Panc1 (cell line): Measurements from ENCODE around the gene TEX261. TPM values are rescaled to one million over a fixed set of nuclear protein-coding genes. Genes with fewer than 3 reads are reported as not detected.
A peak's percentile ranks its signal among the peaks of the same experiment; 100 is the strongest.
"Not testable (repeated sequence)": the region's sequence is repeated elsewhere in the genome, so short reads cannot be mapped to it uniquely, and the experiment has no call there.

ENCODE experiments used
- ATAC-seq: fragments of 200-7000 bp; cut with Tn5 transposase; 2 replicates; pipeline ENCODE4 v1.9.1; 2020; ENCODE audit warnings: mild to moderate bottlenecking, moderate library complexity
- BruUV-seq: library from RNA; stranded (reverse); fragments of 400-500 nt; replicated peaks from 2 replicates; lab custom pipeline; 2021; lab: Mats Ljungman, UMichigan
- CTCF ChIA-PET: fragments of 300-600 bp; sonication (Branson Sonifier 250); formaldehyde crosslinking; loops from one replicate; lab custom pipeline; 2022; ENCODE audit warnings: antibody characterized with exemption; lab: Charles Lee
- POLR2A ChIA-PET: fragments of 300-600 bp; sonication (Branson Sonifier 250); formaldehyde crosslinking; loops from one replicate; lab custom pipeline; 2022; ENCODE audit warnings: antibody characterized with exemption; lab: Charles Lee
- DNase-seq: peaks from one replicate; pipeline ENCODE4 v3.0.0-alpha.2; 2010; ENCODE audit warnings: low read depth, low spot score
- H3K27ac ChIP-seq: 2 replicates; pipeline ENCODE4 v1.5.1; 2011; ENCODE audit warnings: mild to moderate bottlenecking, low read length, inconsistent platforms
- H3K27me3 ChIP-seq: fragments of 200-500 bp; sonication (Bioruptor generic); 2 replicates; pipeline ENCODE4 v1.6.0; 2014; ENCODE audit warnings: low read length, inconsistent platforms; ENCODE audit not compliant: control insufficient read depth, insufficient read depth
- H3K36me3 ChIP-seq: fragments of 200-500 bp; sonication (Bioruptor generic); 2 replicates; pipeline ENCODE4 v1.5.1; 2014; ENCODE audit warnings: inconsistent platforms, mild to moderate bottlenecking, low read length, moderate library complexity; ENCODE audit not compliant: control insufficient read depth, insufficient read depth
- H3K4me1 ChIP-seq: 2 replicates; pipeline ENCODE4 v1.5.1; 2011; ENCODE audit warnings: inconsistent platforms, mild to moderate bottlenecking, low read length, moderate library complexity; ENCODE audit not compliant: control insufficient read depth, insufficient read depth
- H3K4me3 ChIP-seq, 2 experiments: 2 replicates each; pipeline ENCODE4 v1.5.1; 2011 to 2012; ENCODE audit warnings: low read depth in 2 of 2, low read length in 2 of 2, mild to moderate bottlenecking in 2 of 2, inconsistent platforms in 1 of 2, moderate library complexity in 1 of 2
- H3K9me3 ChIP-seq: fragments of 200-500 bp; sonication (Bioruptor generic); 2 replicates; pipeline ENCODE4 v1.5.1; 2014; ENCODE audit warnings: low read depth, mild to moderate bottlenecking, inconsistent platforms, low read length, moderate library complexity; ENCODE audit not compliant: control insufficient read depth, insufficient read depth
- POLR2AphosphoS5 ChIP-seq: IDR thresholded peaks from 2 replicates; pipeline ENCODE4 v1.6.1; 2012; ENCODE audit warnings: mild to moderate bottlenecking, low read depth, low read length, moderate library complexity
- SIN3A ChIP-seq: IDR thresholded peaks from 2 replicates; pipeline ENCODE4 v1.6.1; 2012; ENCODE audit warnings: low read depth, mild to moderate bottlenecking, low read length, moderate library complexity, borderline replicate concordance; ENCODE audit not compliant: insufficient read depth
- TCF7L2 ChIP-seq: IDR thresholded peaks from 2 replicates; pipeline ENCODE4 v1.6.1; 2011; ENCODE audit warnings: mild to moderate bottlenecking, low read depth, low read length, inconsistent platforms
- in situ Hi-C: cut with HindIII; loops from 2 replicates; pipeline ENCODE4 v1.10.0; 2016; ENCODE audit warnings: low sequenced_read_pairs, low pct_unique_long_range_greater_than_20kb
- intact Hi-C: fragments of 100-400 bp; cut with micrococcal nuclease; formaldehyde crosslinking; loops from one replicate; pipeline ENCODE4 v1.10.0; 2022; ENCODE audit not compliant: unreplicated experiment
- total RNA-seq: library from RNA; stranded (reverse); gene quantifications from one replicate; pipeline ENCODE4 v1.2.1, GENCODE V29; 2021; ENCODE audit not compliant: unreplicated experiment
- TF ChIP-seq, protein P1 (sequence below): fragments of 450-650 bp; IDR thresholded peaks from 2 replicates; pipeline ENCODE4 v1.5.1; 2017; ENCODE audit warnings: mild to moderate bottlenecking
- TF ChIP-seq, protein P2 (sequence below), 2 experiments: IDR thresholded peaks; 2 replicates each; pipeline ENCODE4 v1.6.1; 2011 to 2012; ENCODE audit warnings: low read depth in 2 of 2, control low read depth in 1 of 2, low read length in 1 of 2, mild to moderate bottlenecking in 1 of 2, moderate library complexity in 1 of 2; ENCODE audit not compliant: insufficient read depth in 1 of 2

TEX261 gene
- total RNA-seq, 1 experiment from 2014 or later, result 64.9 TPM

DNA sequence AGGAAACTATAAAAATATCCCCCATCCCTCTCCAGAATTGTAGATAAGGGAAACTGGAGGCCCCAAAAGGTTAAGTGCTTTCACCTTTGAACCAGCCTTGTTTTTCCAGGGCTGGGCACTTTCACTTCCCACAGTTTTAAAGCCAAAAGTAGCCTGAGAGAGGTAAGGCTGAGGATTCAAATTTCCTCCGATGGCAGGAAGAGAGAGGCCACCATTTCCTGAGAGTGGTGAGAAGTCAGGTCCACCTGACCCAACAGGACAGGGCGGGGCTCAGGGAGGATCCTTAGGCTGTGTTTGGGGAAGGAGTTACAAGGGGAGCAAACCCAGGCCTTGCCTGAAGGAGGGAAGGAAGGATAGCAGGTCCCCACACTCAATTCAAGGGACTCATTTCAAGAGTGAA lies 4.7 kb upstream of the TEX261 start:
- in situ Hi-C loops (no loop called here), intact Hi-C loops (no loop called here)
- no peaks in the 10 kb centered on the region; the same call in 1 of the 2 replicates for H3K36me3 ChIP-seq
- ChIA-PET POLR2A (no interaction called here), CTCF (no interaction called here)
- no peaks in the 10 kb centered on the region for H3K9me3 ChIP-seq
- H3K4me3 ChIP-seq, result no peak overlapping the region
- no peak overlapping the region for H3K27ac ChIP-seq
- no TSS peak for BruUV-seq
- H3K27me3 ChIP-seq, result no peaks in the 10 kb centered on the region
- TF ChIP-seq, protein P1, sequence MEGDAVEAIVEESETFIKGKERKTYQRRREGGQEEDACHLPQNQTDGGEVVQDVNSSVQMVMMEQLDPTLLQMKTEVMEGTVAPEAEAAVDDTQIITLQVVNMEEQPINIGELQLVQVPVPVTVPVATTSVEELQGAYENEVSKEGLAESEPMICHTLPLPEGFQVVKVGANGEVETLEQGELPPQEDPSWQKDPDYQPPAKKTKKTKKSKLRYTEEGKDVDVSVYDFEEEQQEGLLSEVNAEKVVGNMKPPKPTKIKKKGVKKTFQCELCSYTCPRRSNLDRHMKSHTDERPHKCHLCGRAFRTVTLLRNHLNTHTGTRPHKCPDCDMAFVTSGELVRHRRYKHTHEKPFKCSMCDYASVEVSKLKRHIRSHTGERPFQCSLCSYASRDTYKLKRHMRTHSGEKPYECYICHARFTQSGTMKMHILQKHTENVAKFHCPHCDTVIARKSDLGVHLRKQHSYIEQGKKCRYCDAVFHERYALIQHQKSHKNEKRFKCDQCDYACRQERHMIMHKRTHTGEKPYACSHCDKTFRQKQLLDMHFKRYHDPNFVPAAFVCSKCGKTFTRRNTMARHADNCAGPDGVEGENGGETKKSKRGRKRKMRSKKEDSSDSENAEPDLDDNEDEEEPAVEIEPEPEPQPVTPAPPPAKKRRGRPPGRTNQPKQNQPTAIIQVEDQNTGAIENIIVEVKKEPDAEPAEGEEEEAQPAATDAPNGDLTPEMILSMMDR, result no peak
- TF ChIP-seq POLR2AphosphoS5 (no peak), SIN3A (no peak), TCF7L2 (no peak)
- TF ChIP-seq, protein P2, sequence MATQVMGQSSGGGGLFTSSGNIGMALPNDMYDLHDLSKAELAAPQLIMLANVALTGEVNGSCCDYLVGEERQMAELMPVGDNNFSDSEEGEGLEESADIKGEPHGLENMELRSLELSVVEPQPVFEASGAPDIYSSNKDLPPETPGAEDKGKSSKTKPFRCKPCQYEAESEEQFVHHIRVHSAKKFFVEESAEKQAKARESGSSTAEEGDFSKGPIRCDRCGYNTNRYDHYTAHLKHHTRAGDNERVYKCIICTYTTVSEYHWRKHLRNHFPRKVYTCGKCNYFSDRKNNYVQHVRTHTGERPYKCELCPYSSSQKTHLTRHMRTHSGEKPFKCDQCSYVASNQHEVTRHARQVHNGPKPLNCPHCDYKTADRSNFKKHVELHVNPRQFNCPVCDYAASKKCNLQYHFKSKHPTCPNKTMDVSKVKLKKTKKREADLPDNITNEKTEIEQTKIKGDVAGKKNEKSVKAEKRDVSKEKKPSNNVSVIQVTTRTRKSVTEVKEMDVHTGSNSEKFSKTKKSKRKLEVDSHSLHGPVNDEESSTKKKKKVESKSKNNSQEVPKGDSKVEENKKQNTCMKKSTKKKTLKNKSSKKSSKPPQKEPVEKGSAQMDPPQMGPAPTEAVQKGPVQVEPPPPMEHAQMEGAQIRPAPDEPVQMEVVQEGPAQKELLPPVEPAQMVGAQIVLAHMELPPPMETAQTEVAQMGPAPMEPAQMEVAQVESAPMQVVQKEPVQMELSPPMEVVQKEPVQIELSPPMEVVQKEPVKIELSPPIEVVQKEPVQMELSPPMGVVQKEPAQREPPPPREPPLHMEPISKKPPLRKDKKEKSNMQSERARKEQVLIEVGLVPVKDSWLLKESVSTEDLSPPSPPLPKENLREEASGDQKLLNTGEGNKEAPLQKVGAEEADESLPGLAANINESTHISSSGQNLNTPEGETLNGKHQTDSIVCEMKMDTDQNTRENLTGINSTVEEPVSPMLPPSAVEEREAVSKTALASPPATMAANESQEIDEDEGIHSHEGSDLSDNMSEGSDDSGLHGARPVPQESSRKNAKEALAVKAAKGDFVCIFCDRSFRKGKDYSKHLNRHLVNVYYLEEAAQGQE (IDR thresholded peaks at IDR 0.05; ENCODE audit: insufficient read depth in 1 of 2, low read depth in 2 of 2, low read length in 1 of 2), result no peak
- H3K4me1 ChIP-seq, result no peaks in the 10 kb centered on the region; the same call in 1 of the 2 replicates
- DNase-seq (no peak), ATAC-seq (no peak)

DNA sequence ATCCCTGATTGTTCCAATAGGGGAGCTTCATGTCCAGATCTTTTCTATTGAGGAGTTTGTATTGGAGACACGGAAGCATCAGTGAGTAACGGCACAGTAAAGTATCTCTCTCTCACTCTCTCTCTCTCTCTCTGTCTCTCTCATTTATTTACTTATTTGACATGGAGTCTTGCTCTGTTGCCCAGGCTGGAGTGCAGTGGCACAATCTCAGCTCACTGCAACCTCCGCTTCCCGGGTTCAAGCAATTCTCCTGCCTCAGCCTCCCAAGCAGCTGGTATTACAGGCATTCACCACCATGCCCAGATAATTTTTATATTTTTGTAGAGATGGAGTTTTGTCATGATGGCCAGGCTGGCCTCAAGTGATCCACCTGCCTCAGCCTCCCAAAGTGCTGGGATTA lies 4.2 kb upstream of the TEX261 start:
- H3K4me1 ChIP-seq, intact Hi-C loops, H3K27ac ChIP-seq, H3K27me3 ChIP-seq, H3K4me3 ChIP-seq, POLR2A ChIA-PET, in situ Hi-C loops, ATAC-seq, DNase-seq, H3K9me3 ChIP-seq, H3K36me3 ChIP-seq, BruUV-seq: not testable (repeated sequence)
- CTCF ChIA-PET, result interaction anchor here (0.7 kb wide), 1 partner anchor 64 kb away, joined by 4 read pairs; no protein-coding TSS in a partner anchor

DNA sequence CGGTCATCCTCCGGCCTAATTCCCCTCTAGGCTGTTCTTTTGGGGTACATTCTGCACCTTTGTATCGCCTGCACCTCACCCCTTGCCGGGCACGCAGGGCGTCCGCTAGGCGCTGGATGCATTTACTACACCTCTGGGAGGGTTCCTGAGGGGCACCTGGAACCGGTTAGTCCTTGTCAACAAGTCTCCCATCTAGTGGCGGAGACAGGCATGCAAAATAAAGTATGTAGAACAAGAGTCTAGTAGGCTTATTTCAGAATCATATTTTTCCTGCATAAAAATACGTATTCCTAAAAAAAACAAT lies 705 bp upstream of the TEX261 start:
- ATAC-seq (peak; percentile 74), DNase-seq (no peak)
- TF ChIP-seq POLR2AphosphoS5 (no peak), SIN3A (no peak), TCF7L2 (no peak)
- TF ChIP-seq, protein P2 (IDR thresholded peaks at IDR 0.05; ENCODE audit: insufficient read depth in 1 of 2, low read depth in 2 of 2, low read length in 1 of 2), result no peak
- TF ChIP-seq, protein P1, result no peak
- intact Hi-C loops, result no loop called here
- BruUV-seq, result no TSS peak
- Histone ChIP-seq H3K27ac (no peak overlapping the region), H3K9me3 (no peaks in the 10 kb centered on the region), H3K36me3 (peaks cover 2% of the 10 kb centered on the region; the same call in 1 of the 2 replicates), H3K4me1 (peaks cover 7% of the 10 kb centered on the region), H3K27me3 (no peaks in the 10 kb centered on the region), H3K4me3 (peak overlapping the region; percentile 88 to 91)
- in situ Hi-C loops, result no loop called here
- POLR2A ChIA-PET, result no interaction called here
- CTCF ChIA-PET, result no interaction called here
